Glutamatergic neuron (in vitro differentiated cells): Measurements from ENCODE around the gene UBAC2. TPM values are rescaled to one million over a fixed set of nuclear protein-coding genes. Genes with fewer than 3 reads are reported as not detected.
A peak's percentile ranks its signal among the peaks of the same experiment; 100 is the strongest.

Source experiments
- DNase-seq: peaks from one replicate; pipeline ENCODE4 v3.0.0; 2022
- H3K27ac Mint-ChIP-seq: one replicate; pipeline ENCODE4 v1.8.0; 2020; ENCODE audit warnings: mild to moderate bottlenecking, mixed read lengths, inconsistent platforms; ENCODE audit not compliant: unreplicated experiment
- H3K27me3 Mint-ChIP-seq: one replicate; pipeline ENCODE4 v1.8.0; 2020; ENCODE audit warnings: mild to moderate bottlenecking, moderate library complexity, mixed read lengths, inconsistent platforms; ENCODE audit not compliant: unreplicated experiment
- H3K36me3 Mint-ChIP-seq: one replicate; pipeline ENCODE4 v1.8.0; 2020; ENCODE audit warnings: mild to moderate bottlenecking, mixed read lengths, inconsistent platforms; ENCODE audit not compliant: unreplicated experiment
- H3K4me1 Mint-ChIP-seq: one replicate; pipeline ENCODE4 v1.8.0; 2020; ENCODE audit warnings: mild to moderate bottlenecking, low read depth, mixed read lengths, inconsistent platforms; ENCODE audit not compliant: unreplicated experiment
- H3K4me3 Mint-ChIP-seq: one replicate; pipeline ENCODE4 v1.8.0; 2020; ENCODE audit warnings: mild to moderate bottlenecking, mixed read lengths, inconsistent platforms; ENCODE audit not compliant: unreplicated experiment
- H3K9me3 Mint-ChIP-seq: one replicate; pipeline ENCODE4 v1.8.0; 2020; ENCODE audit warnings: mild to moderate bottlenecking, moderate library complexity, mixed read lengths, inconsistent platforms; ENCODE audit not compliant: unreplicated experiment
- CTCF ChIP-seq: fragments of 200-600 bp; sonication (generic); IDR thresholded peaks from one replicate; pipeline ENCODE4 v1.5.0; 2021; ENCODE audit not compliant: partially characterized antibody, unreplicated experiment
- total RNA-seq: library from RNA; stranded (reverse); fragmentation: NEBNext Ultra II Directional; extraction: Animal tissue kit (Norgen Biotek cat#: 25700); gene quantifications from one replicate; pipeline ENCODE4 v1.2.1, GENCODE V29; 2021; ENCODE audit not compliant: unreplicated experiment

UBAC2 gene
- total RNA-seq, 1 donor from 2014 or later = 33.3 TPM

DNA sequence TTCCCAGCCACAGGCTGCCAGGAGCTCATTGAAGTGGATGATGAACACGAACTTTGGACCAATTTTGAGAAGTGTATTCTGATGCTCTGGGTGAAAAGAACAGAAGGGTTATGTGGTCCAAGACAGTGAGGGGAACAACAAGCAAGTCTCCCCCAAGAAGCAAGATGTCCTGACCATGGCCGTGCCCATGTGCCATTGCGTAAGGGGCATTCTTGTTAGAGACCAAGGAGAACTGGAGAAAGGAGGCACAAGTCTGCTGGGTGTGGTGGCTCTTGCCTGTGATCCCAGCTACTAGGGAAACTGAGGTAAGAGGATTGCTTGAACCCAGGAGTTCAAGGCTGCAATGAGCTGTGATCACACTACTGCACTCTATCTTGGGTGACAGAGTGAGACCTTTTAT lies 27.0 kb upstream of the UBAC2 start:
- no peak for TF ChIP-seq CTCF
- H3K27me3 Mint-ChIP-seq = peaks cover 1% of the 10 kb centered on the region
- H3K27ac Mint-ChIP-seq = no peak overlapping the region
- peaks cover 3% of the 10 kb centered on the region for H3K9me3 Mint-ChIP-seq
- DNase-seq = no peak
- no peaks in the 10 kb centered on the region for H3K4me1 Mint-ChIP-seq
- H3K36me3 Mint-ChIP-seq = peaks cover 11% of the 10 kb centered on the region
- H3K4me3 Mint-ChIP-seq = no peak overlapping the region

- TF ChIP-seq CTCF = no peak
Measured at GRCh38 chr13:99174533-99175100, 26.0 kb upstream of the UBAC2 start.

GRCh38 chr13:99176309-99177276 lies 24.1 kb upstream of the UBAC2 start:
- peak; percentile 75 for DNase-seq
- H3K27me3 Mint-ChIP-seq = no peaks in the 10 kb centered on the region

More at GRCh38 chr13:99174533-99175100, 26.0 kb upstream of the UBAC2 start:
- Mint-ChIP-seq H3K4me1 (no peaks in the 10 kb centered on the region), H3K36me3 (peaks cover 11% of the 10 kb centered on the region), H3K27ac (no peak overlapping the region), H3K4me3 (no peak overlapping the region), H3K27me3 (no peaks in the 10 kb centered on the region), H3K9me3 (peaks cover 3% of the 10 kb centered on the region)
- no peak for DNase-seq

GRCh38 chr13:99178636-99179035 lies 22.0 kb upstream of the UBAC2 start:
- peaks cover 14% of the 10 kb centered on the region for H3K36me3 Mint-ChIP-seq
- no peak overlapping the region for H3K4me3 Mint-ChIP-seq
- no peaks in the 10 kb centered on the region for H3K9me3 Mint-ChIP-seq
- DNase-seq = no peak
- H3K27me3 Mint-ChIP-seq = no peaks in the 10 kb centered on the region
- H3K27ac Mint-ChIP-seq = no peak overlapping the region
- H3K4me1 Mint-ChIP-seq = no peaks in the 10 kb centered on the region
- no peak for TF ChIP-seq CTCF

More at GRCh38 chr13:99176309-99177276, 24.1 kb upstream of the UBAC2 start:
- TF ChIP-seq CTCF = peak; percentile 90
- peaks cover 18% of the 10 kb centered on the region for H3K36me3 Mint-ChIP-seq
- no peak overlapping the region for H3K27ac Mint-ChIP-seq
- H3K4me3 Mint-ChIP-seq = no peak overlapping the region
- no peaks in the 10 kb centered on the region for H3K9me3 Mint-ChIP-seq
- no peaks in the 10 kb centered on the region for H3K4me1 Mint-ChIP-seq

- H3K27me3 Mint-ChIP-seq = no peaks in the 10 kb centered on the region
- no peak for DNase-seq
- peaks cover 14% of the 10 kb centered on the region for H3K36me3 Mint-ChIP-seq
- H3K4me3 Mint-ChIP-seq = no peak overlapping the region
- no peaks in the 10 kb centered on the region for H3K4me1 Mint-ChIP-seq
- no peak for TF ChIP-seq CTCF
- no peak overlapping the region for H3K27ac Mint-ChIP-seq
- no peaks in the 10 kb centered on the region for H3K9me3 Mint-ChIP-seq
Measured at GRCh38 chr13:99179460-99179859, 21.2 kb upstream of the UBAC2 start.
